B cell (primary cell): ENCODE measurements around the gene TNFSF12. TPM values are rescaled to one million over a fixed set of nuclear protein-coding genes. Genes with fewer than 3 reads are reported as not detected.
A peak's percentile ranks its signal among the peaks of the same experiment; 100 is the strongest.

Experiments used
- ATAC-seq: fragments of 200-7000 bp; cut with Tn5 transposase; one replicate; pipeline ENCODE4 v1.10.0; 2021; ENCODE audit warnings: low read depth, mild to moderate bottlenecking, moderate number of reproducible peaks, moderate library complexity
- CTCF ChIA-PET: fragments of 350-600 bp; sonication (Branson Sonifier 250); formaldehyde crosslinking; loops from one replicate; lab custom pipeline; 2021; ENCODE audit warnings: antibody characterized with exemption, inconsistent platforms; lab: Charles Lee
- POLR2A ChIA-PET: fragments of 350-600 bp; sonication (Branson Sonifier 250); formaldehyde crosslinking; loops from one replicate; lab custom pipeline; 2021; ENCODE audit warnings: antibody characterized with exemption; lab: Charles Lee
- DNase-seq: peaks from one replicate; pipeline ENCODE4 v3.0.0; 2013
- H2AFZ ChIP-seq: 2 replicates; pipeline ENCODE4 v1.6.1; 2012; ENCODE audit warnings: mild to moderate bottlenecking, low read depth, low read length; ENCODE audit not compliant: insufficient read depth, poor library complexity, severe bottlenecking
- H3K27ac ChIP-seq, 2 donors: 1 replicate in 1 of 2; 2 replicates in 1 of 2; pipeline ENCODE4 v1.5.1; 2012 to 2013; ENCODE audit warnings: low read length in 2 of 2, mild to moderate bottlenecking in 2 of 2, moderate library complexity in 1 of 2
- H3K27me3 ChIP-seq, 4 experiments: fragments of 200-600 bp in 1 of 4; sonication (generic) in 1 of 4; replicated peaks in 1 of 4; 1 replicate in 2 of 4; 2 replicates in 2 of 4; pipeline versions ENCODE4 v1.6.1 to v1.7.0; 2013 to 2016; ENCODE audit warnings: low read length in 3 of 4, mild to moderate bottlenecking in 2 of 4, mixed read lengths in 1 of 4, moderate library complexity in 1 of 4; ENCODE audit not compliant: insufficient read depth in 4 of 4, control insufficient read depth in 3 of 4; ENCODE audit errors: control extremely low read depth in 1 of 4
- H3K36me3 ChIP-seq, 2 experiments: replicated peaks in 1 of 2; 1 replicate in 1 of 2; 2 replicates in 1 of 2; pipeline versions ENCODE4 v1.6.1 to v1.7.1; 2013; ENCODE audit warnings: low read length in 1 of 2; ENCODE audit not compliant: insufficient read depth in 2 of 2, control insufficient read depth in 1 of 2; ENCODE audit errors: control extremely low read depth in 1 of 2, extremely low read depth in 1 of 2
- H3K4me1 ChIP-seq, 2 donors: fragments of 200-600 bp in 1 of 2; sonication (generic) in 1 of 2; 1 replicate in 1 of 2; 2 replicates in 1 of 2; pipeline versions ENCODE4 v1.5.1 to v1.6.1; 2013 to 2017; ENCODE audit warnings: low read length in 2 of 2; ENCODE audit not compliant: control insufficient read depth in 2 of 2, insufficient read depth in 2 of 2
- H3K4me2 ChIP-seq: replicated peaks from 2 replicates; pipeline ENCODE3; 2012; ENCODE audit warnings: mild to moderate bottlenecking, low read depth, low read length; ENCODE audit not compliant: poor library complexity, severe bottlenecking
- H3K4me3 ChIP-seq, 5 experiments: fragments of 200-600 bp in 1 of 5; sonication (generic) in 1 of 5; 1 replicate in 3 of 5; 2 replicates in 2 of 5; pipeline versions ENCODE4 v1.5.1 to v1.7.0; 2011 to 2016; ENCODE audit warnings: low read length in 4 of 5, mild to moderate bottlenecking in 4 of 5, low read depth in 2 of 5, control low read depth in 1 of 5, moderate library complexity in 1 of 5; ENCODE audit not compliant: insufficient read depth in 1 of 5; ENCODE audit errors: control extremely low read depth in 1 of 5, extremely low read depth in 1 of 5
- H3K79me2 ChIP-seq: fragments of 200-600 bp; sonication (generic); one replicate; pipeline ENCODE4 v1.6.0; 2016; ENCODE audit warnings: low read length; ENCODE audit not compliant: control insufficient read depth, insufficient read depth
- H3K9ac ChIP-seq: fragments of 200-600 bp; sonication (generic); 2 replicates; pipeline ENCODE4 v1.6.1; 2017; ENCODE audit warnings: mild to moderate bottlenecking, low read length, moderate library complexity
- H3K9me3 ChIP-seq, 3 donors: one replicate each; pipeline versions ENCODE4 v1.6.1 to v1.7.1; 2013; ENCODE audit warnings: low read length in 2 of 3; ENCODE audit not compliant: control insufficient read depth in 2 of 3, insufficient read depth in 1 of 3; ENCODE audit errors: control extremely low read depth in 1 of 3
- H4K20me1 ChIP-seq: 2 replicates; pipeline ENCODE4 v1.6.0; 2012; ENCODE audit warnings: mild to moderate bottlenecking, low read length; ENCODE audit not compliant: insufficient read depth, control insufficient read depth, poor library complexity, severe bottlenecking
- H3K27ac Mint-ChIP-seq: one replicate; pipeline ENCODE4 v1.8.0; 2021; ENCODE audit warnings: mixed read lengths
- H3K27me3 Mint-ChIP-seq: one replicate; pipeline ENCODE4 v1.8.0; 2021; ENCODE audit warnings: mixed read lengths
- H3K4me1 Mint-ChIP-seq: one replicate; pipeline ENCODE4 v1.8.0; 2021; ENCODE audit warnings: mixed read lengths
- H3K4me3 Mint-ChIP-seq: one replicate; pipeline ENCODE4 v1.8.0; 2021; ENCODE audit warnings: mixed read lengths
- H3K9me3 Mint-ChIP-seq: one replicate; pipeline ENCODE4 v1.8.0; 2022; ENCODE audit warnings: mixed read lengths; ENCODE audit not compliant: insufficient read depth
- EZH2 ChIP-seq: IDR thresholded peaks from 2 replicates; pipeline ENCODE4 v1.6.1; 2012; ENCODE audit warnings: borderline replicate concordance, low read depth, mild to moderate bottlenecking, moderate library complexity, low read length; ENCODE audit not compliant: insufficient read depth, poor library complexity, severe bottlenecking
- WGBS: methylation state at CpG from one replicate; pipeline ENCODE4 v1.1.5; 2013; ENCODE audit warnings: missing lambda C conversion rate; ENCODE audit not compliant: insufficient coverage; 5-methylcytosine and 5-hydroxymethylcytosine counted together
- intact Hi-C: fragments of 100-400 bp; cut with micrococcal nuclease; formaldehyde crosslinking; loops from one replicate; pipeline ENCODE4 v1.10.0; 2022
- polyA plus RNA-seq: library from polyadenylated mRNA; depleted of rRNA; stranded (reverse); fragments of >200 nt; gene quantifications from 2 replicates; pipeline ENCODE4 v1.2.3, GENCODE V29; 2012
- total RNA-seq, 2 donors: library from RNA; stranded (reverse); fragments of 120-200 nt in 1 of 2; gene quantifications; 1 replicate in 1 of 2; 2 replicates in 1 of 2; pipeline versions ENCODE4 v1.2.3 to v1.2.4, GENCODE V29; 2013 to 2022
- TF ChIP-seq, protein P1 (sequence below): fragments of 200-600 bp; IDR thresholded peaks from one replicate; pipeline ENCODE4 v1.8.0; 2022; ENCODE audit warnings: antibody characterized with exemption, mild to moderate bottlenecking

The TNFSF12 gene
- total and polyA plus RNA-seq, 2 donors (not counting 1 experiment from before 2014, with no cell fraction given): 40.6 to 53.4 TPM

DNA sequence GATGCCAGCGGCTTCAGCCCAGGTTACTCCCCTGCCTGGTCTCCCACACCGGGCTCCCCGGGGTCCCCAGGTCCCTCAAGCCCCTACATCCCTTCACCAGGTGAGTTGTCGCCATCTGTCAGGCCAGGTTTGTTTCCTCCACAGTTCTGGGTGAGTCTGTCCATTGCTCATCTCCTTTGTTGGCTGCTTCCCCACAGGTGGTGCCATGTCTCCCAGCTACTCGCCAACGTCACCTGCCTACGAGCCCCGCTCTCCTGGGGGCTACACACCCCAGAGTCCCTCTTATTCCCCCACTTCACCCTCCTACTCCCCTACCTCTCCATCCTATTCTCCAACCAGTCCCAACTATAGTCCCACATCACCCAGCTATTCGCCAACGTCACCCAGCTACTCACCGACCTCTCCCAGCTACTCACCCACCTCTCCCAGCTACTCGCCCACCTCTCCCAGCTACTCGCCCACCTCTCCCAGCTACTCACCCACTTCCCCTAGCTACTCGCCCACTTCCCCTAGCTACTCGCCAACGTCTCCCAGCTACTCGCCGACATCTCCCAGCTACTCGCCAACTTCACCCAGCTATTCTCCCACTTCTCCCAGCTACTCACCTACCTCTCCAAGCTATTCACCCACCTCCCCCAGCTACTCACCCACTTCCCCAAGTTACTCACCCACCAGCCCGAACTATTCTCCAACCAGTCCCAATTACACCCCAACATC, 35.9 kb upstream of the TNFSF12 start:
- H2AFZ ChIP-seq: no peak overlapping the region
- no peaks in the 10 kb centered on the region for H4K20me1 ChIP-seq
- intact Hi-C loops: no loop called here
- ATAC-seq (no peak), DNase-seq (peak; percentile 27)
- no peak overlapping the region for H3K9ac ChIP-seq
- H3K9me3 Mint-ChIP-seq: no peaks in the 10 kb centered on the region
- no peak overlapping the region for H3K4me3 Mint-ChIP-seq
- no peaks in the 10 kb centered on the region for H3K9me3 ChIP-seq
- no peaks in the 10 kb centered on the region for H3K27me3 Mint-ChIP-seq
- H3K27ac Mint-ChIP-seq: no peak overlapping the region
- WGBS: 95% methylated on average over 20 of the region's 20 CpGs
- no peaks in the 10 kb centered on the region for H3K79me2 ChIP-seq
- no peak overlapping the region for H3K4me2 ChIP-seq
- ChIA-PET POLR2A (interaction anchor here (4.2 kb wide), 1 partner anchor 47 kb away, joined by 32 read pairs; the partner anchor contains the start of genes SENP3 and TNFSF13), CTCF (interaction anchor here (0.6 to 19.2 kb wide), 24 partner anchors 8 to 229 kb away, joined by 3 to 666 read pairs (median 4); partner anchors contain the start of genes CD68, MPDU1, SENP3 and SOX15)
- no peaks in the 10 kb centered on the region for H3K4me1 Mint-ChIP-seq
- no peaks in the 10 kb centered on the region for H3K27me3 ChIP-seq
- peaks cover 9 to 57% of the 10 kb centered on the region in 2 experiments for H3K36me3 ChIP-seq
- no peak overlapping the region for H3K27ac ChIP-seq
- no peak overlapping the region for H3K4me3 ChIP-seq
- H3K4me1 ChIP-seq: no peaks in the 10 kb centered on the region
- TF ChIP-seq, protein P1, sequence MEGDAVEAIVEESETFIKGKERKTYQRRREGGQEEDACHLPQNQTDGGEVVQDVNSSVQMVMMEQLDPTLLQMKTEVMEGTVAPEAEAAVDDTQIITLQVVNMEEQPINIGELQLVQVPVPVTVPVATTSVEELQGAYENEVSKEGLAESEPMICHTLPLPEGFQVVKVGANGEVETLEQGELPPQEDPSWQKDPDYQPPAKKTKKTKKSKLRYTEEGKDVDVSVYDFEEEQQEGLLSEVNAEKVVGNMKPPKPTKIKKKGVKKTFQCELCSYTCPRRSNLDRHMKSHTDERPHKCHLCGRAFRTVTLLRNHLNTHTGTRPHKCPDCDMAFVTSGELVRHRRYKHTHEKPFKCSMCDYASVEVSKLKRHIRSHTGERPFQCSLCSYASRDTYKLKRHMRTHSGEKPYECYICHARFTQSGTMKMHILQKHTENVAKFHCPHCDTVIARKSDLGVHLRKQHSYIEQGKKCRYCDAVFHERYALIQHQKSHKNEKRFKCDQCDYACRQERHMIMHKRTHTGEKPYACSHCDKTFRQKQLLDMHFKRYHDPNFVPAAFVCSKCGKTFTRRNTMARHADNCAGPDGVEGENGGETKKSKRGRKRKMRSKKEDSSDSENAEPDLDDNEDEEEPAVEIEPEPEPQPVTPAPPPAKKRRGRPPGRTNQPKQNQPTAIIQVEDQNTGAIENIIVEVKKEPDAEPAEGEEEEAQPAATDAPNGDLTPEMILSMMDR: no peak
- TF ChIP-seq EZH2: no peak
